H54 (cell line): ENCODE measurements around the gene FAM228B.

Experiments used
- DNase-seq: peaks from one replicate; pipeline ENCODE4 v3.0.0; 2011; ENCODE audit warnings: low spot score, mixed read lengths; ENCODE audit not compliant: insufficient read length
- FAIRE-seq: peaks from 3 replicates; lab custom pipeline; 2011; peaks lifted over from hg19 to GRCh38; lab: Jason Lieb, UNC
- POLR2A ChIP-seq: IDR thresholded peaks from 2 replicates; pipeline ENCODE4 v1.6.1; 2011; ENCODE audit warnings: low read depth, mild to moderate bottlenecking, low read length

The FAM228B gene

DNA sequence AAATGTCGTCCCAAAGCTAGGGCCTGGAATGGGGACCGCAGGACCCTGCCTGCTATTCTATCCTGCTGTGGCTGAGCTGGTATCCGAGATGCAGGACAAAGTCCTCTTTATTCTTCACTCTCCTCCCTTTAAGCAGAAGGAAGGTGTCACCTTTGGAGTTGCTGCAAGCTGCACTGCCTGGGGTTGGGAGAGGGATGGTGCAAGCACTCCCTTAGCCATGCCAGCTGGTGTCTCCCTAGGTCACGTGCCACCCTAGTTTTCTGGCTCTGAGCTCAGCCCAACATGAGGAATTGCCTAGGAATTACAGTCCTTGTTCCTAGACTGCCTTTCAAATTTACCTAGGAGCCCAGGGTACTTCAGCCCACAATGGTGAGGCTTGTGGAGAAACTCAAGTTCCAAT is 30.2 kb downstream of the FAM228B start:
- no peak for DNase-seq
- FAIRE-seq: no peak
- no peak for TF ChIP-seq POLR2A

GRCh38 chr2:24158131-24158530 is 34.9 kb downstream of the FAM228B start:
- no peak for DNase-seq
- no peak for TF ChIP-seq POLR2A
- no peak for FAIRE-seq

- no peak for TF ChIP-seq POLR2A
- DNase-seq: no peak
- no peak for FAIRE-seq
Observed at GRCh38 chr2:24159708-24160107, 36.4 kb downstream of the FAM228B start.

DNA sequence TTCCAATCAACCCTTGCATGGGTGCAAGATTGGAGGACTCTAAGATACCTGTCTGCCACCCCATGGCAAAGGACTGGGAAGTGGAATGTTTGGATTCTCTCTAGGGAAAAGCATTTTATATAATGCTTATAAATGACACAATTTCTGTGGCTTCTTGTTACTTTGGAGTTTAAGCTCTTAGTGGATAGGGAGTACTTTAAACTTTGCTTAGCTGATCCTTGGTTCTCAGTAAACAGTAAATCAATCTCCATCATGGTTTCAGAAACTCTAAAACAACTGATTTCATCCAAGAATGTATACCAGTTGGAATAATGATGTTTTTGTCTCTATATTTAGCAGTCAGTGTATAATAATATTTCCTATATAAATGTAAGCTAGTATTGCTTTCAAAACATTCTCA is 37.5 kb downstream of the FAM228B start:
- FAIRE-seq (no peak), DNase-seq (no peak)
- TF ChIP-seq POLR2A: no peak

GRCh38 chr2:24162494-24162893 is 39.2 kb downstream of the FAM228B start:
- DNase-seq (no peak), FAIRE-seq (no peak)
- TF ChIP-seq POLR2A: no peak

- DNase-seq (no peak), FAIRE-seq (no peak)
- TF ChIP-seq POLR2A: no peak
Observed at GRCh38 chr2:24163186-24163585, 39.9 kb downstream of the FAM228B start.

- DNase-seq (no peak), FAIRE-seq (no peak)
- TF ChIP-seq POLR2A: no peak
Observed at GRCh38 chr2:24163601-24164000, 40.3 kb downstream of the FAM228B start.

- no peak for FAIRE-seq
- no peak for DNase-seq
- no peak for TF ChIP-seq POLR2A
Observed at GRCh38 chr2:24164416-24164973, 41.2 kb downstream of the FAM228B start.

- TF ChIP-seq POLR2A: no peak
- no peak for FAIRE-seq
- DNase-seq: no peak
Observed at GRCh38 chr2:24169023-24169422, 45.8 kb downstream of the FAM228B start.

DNA sequence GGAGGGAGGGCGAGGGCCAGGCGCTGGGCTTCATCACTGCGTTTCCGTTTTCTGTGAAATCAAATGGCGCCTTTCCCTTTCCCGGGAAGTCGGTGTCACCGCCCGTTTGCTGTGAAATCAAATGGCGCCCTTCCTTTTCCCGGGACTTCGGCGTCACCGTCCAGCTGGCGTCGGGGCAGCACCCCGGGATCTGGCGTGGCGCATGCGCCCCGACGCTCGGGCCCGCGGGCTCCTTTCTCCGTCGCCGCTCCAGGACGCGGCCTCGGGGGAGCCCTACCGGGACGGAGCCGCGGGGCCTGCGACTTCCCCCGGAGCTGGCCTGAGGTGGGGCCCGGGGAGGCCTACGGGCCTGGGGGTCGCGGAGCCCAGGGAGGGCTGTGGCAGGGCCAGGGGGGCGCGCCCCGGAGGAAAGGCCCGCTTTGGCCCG is 51.6 kb downstream of the FAM228B start, which contains the start of gene FAM228A:
TSS of gene FAM228A (plus strand) at position 203 of the 427 bp plus-strand sequence. CDS start 428 bp downstream, outside the sequence.
- DNase-seq (no peak), FAIRE-seq (no peak)
- no peak for TF ChIP-seq POLR2A

DNA sequence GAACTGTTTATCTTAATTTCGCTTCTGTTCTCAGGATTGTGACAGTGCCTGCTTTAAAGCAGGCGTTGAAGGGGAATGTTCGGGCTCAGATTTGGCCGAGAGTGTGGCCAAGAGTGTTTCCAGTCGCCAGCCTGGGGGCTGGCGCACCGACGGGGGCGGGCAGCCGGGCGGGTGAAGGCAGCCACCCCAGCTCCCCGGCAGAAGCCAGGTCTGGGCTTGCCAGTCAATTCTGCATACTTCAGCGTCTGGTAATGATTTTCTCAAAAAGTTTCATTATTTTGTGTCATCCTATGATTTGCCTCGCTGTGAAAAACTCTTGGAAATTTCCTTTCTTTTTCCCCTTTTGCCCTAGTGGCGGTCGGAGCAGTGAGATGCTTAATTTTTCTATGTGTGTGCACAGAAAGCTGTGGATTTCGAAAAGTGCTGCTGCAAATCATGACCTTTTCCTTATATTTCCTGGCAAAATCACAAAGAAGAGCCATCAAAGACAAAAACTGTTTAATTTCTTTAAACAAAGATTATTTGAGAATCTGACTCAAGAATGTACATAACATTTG is 52.4 kb downstream of the FAM228B start:
- FAIRE-seq: no peak
- no peak for TF ChIP-seq POLR2A
- DNase-seq: no peak

DNA sequence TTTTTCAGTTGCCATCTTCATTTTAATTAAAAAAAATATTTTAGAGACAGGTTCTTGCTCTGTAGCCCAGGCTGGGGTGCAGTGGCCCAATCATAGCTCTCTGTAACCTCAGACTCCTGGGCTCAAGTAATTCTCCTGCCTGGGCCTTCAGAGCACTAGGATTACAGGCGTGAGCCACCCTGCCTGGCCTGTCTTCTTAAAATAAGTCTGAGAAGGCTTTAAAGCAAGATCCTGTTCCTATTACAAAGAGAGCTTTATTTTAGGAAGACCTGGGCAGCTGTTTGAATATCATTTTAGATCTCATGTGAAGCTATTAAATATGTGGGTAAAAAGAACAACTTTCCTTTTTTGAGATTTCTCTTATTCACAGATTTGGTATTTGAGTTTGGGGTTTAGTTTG is 53.1 kb downstream of the FAM228B start:
- TF ChIP-seq POLR2A: no peak
- FAIRE-seq (no peak), DNase-seq (no peak)

- TF ChIP-seq POLR2A: no peak
- DNase-seq (no peak), FAIRE-seq (no peak)
Observed at GRCh38 chr2:24179683-24180082, 56.4 kb downstream of the FAM228B start.

GRCh38 chr2:24181849-24182248 is 58.6 kb downstream of the FAM228B start:
- no peak for FAIRE-seq
- no peak for TF ChIP-seq POLR2A
- DNase-seq: no peak

DNA sequence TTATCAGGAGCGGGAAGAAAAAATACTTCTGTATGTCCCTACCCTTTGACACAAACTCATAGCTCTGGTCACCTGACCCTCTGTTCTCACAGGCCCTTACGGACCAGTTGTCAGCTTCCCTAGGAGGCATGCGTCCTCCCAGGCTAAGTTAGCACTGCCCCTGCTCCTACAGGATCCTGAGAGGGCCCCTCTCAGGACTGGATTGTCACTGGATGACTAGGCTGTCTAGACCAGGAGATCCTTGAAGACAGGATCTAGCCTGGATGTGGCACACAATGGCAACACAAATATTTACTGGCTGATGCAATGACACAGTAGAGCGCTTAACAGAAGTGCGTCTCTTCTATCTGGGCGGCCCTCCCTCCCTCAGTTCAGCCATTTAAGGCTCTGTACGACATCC is 59.2 kb downstream of the FAM228B start:
- FAIRE-seq: no peak
- no peak for DNase-seq
- no peak for TF ChIP-seq POLR2A
